Esophagus muscularis mucosa (tissue), 4 donors: Measurements from ENCODE around the gene OLFML3.

Experiments
- EP300 ChIP-seq: sonication (generic); formaldehyde crosslinking; IDR thresholded peaks from one replicate; pipeline ENCODE4 v1.6.1; 2017; ENCODE audit warnings: antibody characterized with exemption
- POLR2A ChIP-seq: fragments of 450-650 bp; IDR thresholded peaks from one replicate; pipeline ENCODE4 v1.6.1; 2017; ENCODE audit warnings: antibody characterized with exemption, moderate library complexity, mild to moderate bottlenecking, low read depth
- POLR2AphosphoS5 ChIP-seq, 2 donors: sonication (generic); formaldehyde crosslinking; IDR thresholded peaks; one replicate each; pipeline ENCODE4 v1.6.1; 2017; ENCODE audit warnings: antibody characterized with exemption in 2 of 2
- TF ChIP-seq, protein P1 (sequence below), 3 experiments: fragments of 200-600 bp in 2 of 3; fragments of 450-650 bp in 1 of 3; sonication (generic) in 2 of 3; IDR thresholded peaks; one replicate each; pipeline ENCODE4 v1.5.1; 2017 to 2019; ENCODE audit warnings: antibody characterized with exemption in 3 of 3, mild to moderate bottlenecking in 2 of 3, moderate library complexity in 1 of 3

- TF ChIP-seq, protein P1, sequence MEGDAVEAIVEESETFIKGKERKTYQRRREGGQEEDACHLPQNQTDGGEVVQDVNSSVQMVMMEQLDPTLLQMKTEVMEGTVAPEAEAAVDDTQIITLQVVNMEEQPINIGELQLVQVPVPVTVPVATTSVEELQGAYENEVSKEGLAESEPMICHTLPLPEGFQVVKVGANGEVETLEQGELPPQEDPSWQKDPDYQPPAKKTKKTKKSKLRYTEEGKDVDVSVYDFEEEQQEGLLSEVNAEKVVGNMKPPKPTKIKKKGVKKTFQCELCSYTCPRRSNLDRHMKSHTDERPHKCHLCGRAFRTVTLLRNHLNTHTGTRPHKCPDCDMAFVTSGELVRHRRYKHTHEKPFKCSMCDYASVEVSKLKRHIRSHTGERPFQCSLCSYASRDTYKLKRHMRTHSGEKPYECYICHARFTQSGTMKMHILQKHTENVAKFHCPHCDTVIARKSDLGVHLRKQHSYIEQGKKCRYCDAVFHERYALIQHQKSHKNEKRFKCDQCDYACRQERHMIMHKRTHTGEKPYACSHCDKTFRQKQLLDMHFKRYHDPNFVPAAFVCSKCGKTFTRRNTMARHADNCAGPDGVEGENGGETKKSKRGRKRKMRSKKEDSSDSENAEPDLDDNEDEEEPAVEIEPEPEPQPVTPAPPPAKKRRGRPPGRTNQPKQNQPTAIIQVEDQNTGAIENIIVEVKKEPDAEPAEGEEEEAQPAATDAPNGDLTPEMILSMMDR (IDR thresholded peaks at IDR 0.05) = no peak
- TF ChIP-seq POLR2AphosphoS5 (IDR thresholded peaks at IDR 0.05) (no peak), EP300 (no peak), POLR2A (no peak)
Measured at GRCh38 chr1:114022877-114023276, 43.6 kb downstream of the OLFML3 start.
